ENCODE measurements around the gene BCL2A1. TPM values are rescaled to one million over a fixed set of nuclear protein-coding genes. Genes with fewer than 3 reads are reported as not detected.
A peak's percentile ranks its signal among the peaks of the same experiment; 100 is the strongest.
"Not testable (repeated sequence)": the region's sequence is repeated elsewhere in the genome, so short reads cannot be mapped to it uniquely, and the experiment has no call there.

BCL2A1 gene
- total RNA-seq, 1 donor from 2014 or later, result 1.7 TPM

GRCh38 chr15:80015156-80015555 lies 44.2 kb upstream of the BCL2A1 start:
- H3K4me1 ChIP-seq, result no peaks in the 10 kb centered on the region
- H3K36me3 ChIP-seq, result no peaks in the 10 kb centered on the region
- H3K9me3 ChIP-seq, result no peaks in the 10 kb centered on the region
- no peak overlapping the region for H3K4me3 ChIP-seq
- intact Hi-C loops (cut with DNase I), result no loop called here
- H3K27ac ChIP-seq, result no peak overlapping the region
- peak in 1 of 2 donors; percentile 55 for DNase-seq (ENCODE audit: extremely low spot score in 2 of 2)
- TF ChIP-seq POLR2A (IDR thresholded peaks at IDR 0.05) (no peak), POLR2AphosphoS5 (IDR thresholded peaks at IDR 0.05; ENCODE audit: insufficient read depth in 1 of 2, low read depth in 1 of 2) (no peak)
- TF ChIP-seq, protein P1, sequence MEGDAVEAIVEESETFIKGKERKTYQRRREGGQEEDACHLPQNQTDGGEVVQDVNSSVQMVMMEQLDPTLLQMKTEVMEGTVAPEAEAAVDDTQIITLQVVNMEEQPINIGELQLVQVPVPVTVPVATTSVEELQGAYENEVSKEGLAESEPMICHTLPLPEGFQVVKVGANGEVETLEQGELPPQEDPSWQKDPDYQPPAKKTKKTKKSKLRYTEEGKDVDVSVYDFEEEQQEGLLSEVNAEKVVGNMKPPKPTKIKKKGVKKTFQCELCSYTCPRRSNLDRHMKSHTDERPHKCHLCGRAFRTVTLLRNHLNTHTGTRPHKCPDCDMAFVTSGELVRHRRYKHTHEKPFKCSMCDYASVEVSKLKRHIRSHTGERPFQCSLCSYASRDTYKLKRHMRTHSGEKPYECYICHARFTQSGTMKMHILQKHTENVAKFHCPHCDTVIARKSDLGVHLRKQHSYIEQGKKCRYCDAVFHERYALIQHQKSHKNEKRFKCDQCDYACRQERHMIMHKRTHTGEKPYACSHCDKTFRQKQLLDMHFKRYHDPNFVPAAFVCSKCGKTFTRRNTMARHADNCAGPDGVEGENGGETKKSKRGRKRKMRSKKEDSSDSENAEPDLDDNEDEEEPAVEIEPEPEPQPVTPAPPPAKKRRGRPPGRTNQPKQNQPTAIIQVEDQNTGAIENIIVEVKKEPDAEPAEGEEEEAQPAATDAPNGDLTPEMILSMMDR (IDR thresholded peaks at IDR 0.05), result no peak
- no peaks in the 10 kb centered on the region for H3K27me3 ChIP-seq

- H3K27me3 ChIP-seq; intact Hi-C loops (cut with DNase I); H3K4me1 ChIP-seq; H3K9me3 ChIP-seq; H3K4me3 ChIP-seq; H3K27ac ChIP-seq; H3K36me3 ChIP-seq: not testable (repeated sequence)
- peak in 1 of 2 donors; percentile 1 for DNase-seq (ENCODE audit: extremely low spot score in 2 of 2)
Observed at GRCh38 chr15:80014186-80014585, 43.2 kb upstream of the BCL2A1 start.

DNA sequence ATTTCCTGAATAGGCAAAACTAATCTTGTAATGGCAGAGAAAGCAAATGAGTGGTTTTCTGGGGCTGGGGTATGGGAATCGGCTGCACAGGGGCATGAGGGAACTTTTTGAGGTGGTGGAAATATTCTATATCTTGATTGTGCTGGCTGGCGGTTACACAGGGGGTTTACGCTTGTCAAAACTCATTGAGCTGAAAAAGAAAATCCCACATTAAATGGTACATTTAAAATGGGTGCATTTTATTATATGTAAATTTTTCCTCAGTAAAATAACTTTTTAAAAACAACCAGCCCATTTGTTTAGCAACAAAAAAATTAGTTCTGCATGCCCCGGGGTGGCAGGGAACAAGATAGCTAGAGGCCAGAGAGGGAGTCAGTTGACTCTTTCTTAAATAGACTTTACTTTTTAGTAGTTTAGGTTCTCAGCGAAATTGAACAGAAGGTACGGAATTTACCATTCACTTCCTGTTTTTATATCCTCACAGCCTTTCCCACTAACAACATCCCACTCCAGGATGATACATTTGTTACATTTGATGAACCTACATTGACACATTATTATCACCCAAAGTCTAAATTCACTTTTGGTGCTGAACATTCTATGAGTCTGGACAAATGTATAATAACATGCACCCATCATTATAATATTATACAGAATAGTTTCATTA lies 41.2 kb upstream of the BCL2A1 start:
- TF ChIP-seq POLR2AphosphoS5 (IDR thresholded peaks at IDR 0.05; ENCODE audit: insufficient read depth in 1 of 2, low read depth in 1 of 2), result no peak
- TF ChIP-seq, protein P1 (IDR thresholded peaks at IDR 0.05), result no peak
- no peak for TF ChIP-seq POLR2A (IDR thresholded peaks at IDR 0.05)
- no peaks in the 10 kb centered on the region for H3K36me3 ChIP-seq
- intact Hi-C loops (cut with DNase I), result no loop called here
- H3K27me3 ChIP-seq, result no peaks in the 10 kb centered on the region
- H3K9me3 ChIP-seq, result no peaks in the 10 kb centered on the region
- no peak overlapping the region for H3K4me3 ChIP-seq
- H3K27ac ChIP-seq, result no peak overlapping the region
- DNase-seq (ENCODE audit: extremely low spot score in 2 of 2), result no peak
- H3K4me1 ChIP-seq, result no peaks in the 10 kb centered on the region

DNA sequence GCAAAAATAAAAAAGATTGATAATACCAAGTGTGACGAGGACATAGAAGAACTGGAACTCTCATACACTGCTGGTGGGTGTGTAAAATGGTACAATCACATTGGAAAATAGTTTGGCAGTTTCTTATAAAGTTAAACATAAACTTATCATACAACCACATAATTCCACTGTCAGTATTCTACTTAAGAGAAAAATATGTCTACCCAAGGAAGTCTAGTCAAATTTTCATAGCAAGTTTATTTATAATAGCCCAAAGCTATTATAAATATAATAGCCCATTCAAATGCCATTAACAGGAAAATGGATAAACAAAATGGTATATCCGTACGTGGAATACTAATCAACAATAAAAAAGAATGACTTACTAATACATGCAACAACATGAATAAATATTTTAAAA lies 40.6 kb upstream of the BCL2A1 start:
- Histone ChIP-seq H3K9me3 (no peaks in the 10 kb centered on the region), H3K4me3 (no peak overlapping the region), H3K4me1 (no peaks in the 10 kb centered on the region), H3K36me3 (no peaks in the 10 kb centered on the region), H3K27ac (no peak overlapping the region), H3K27me3 (no peaks in the 10 kb centered on the region)
- TF ChIP-seq, protein P1 (IDR thresholded peaks at IDR 0.05), result no peak
- TF ChIP-seq POLR2AphosphoS5 (IDR thresholded peaks at IDR 0.05; ENCODE audit: insufficient read depth in 1 of 2, low read depth in 1 of 2), result no peak
- no peak for TF ChIP-seq POLR2A (IDR thresholded peaks at IDR 0.05)
- intact Hi-C loops (cut with DNase I), result no loop called here
- DNase-seq (ENCODE audit: extremely low spot score in 2 of 2), result no peak

DNA sequence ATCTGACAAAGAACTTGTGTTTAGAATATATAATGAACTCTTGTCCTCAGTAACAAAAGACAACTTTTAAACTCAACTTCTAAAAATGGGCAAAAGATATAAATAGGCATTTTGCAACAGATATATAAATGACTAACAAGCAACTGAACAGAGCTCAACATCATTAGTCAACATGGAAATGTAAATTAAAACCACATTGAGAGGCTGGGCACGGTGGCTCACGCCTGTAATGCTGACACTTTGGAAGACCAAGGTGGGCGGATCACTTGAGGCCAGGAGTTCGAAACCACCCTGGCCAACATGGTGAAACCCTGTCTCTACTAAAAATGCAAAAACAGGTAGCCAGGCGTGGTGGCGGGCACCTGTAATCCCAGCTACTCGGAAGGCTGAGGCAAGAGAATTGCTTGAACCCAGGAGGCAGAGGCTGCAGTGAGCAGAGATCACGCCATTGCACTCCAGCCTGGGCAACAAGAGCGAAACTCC lies 40.1 kb upstream of the BCL2A1 start:
- H3K36me3 ChIP-seq; H3K9me3 ChIP-seq; intact Hi-C loops (cut with DNase I); H3K27me3 ChIP-seq; H3K4me1 ChIP-seq; H3K27ac ChIP-seq; H3K4me3 ChIP-seq; DNase-seq (ENCODE audit: extremely low spot score in 2 of 2): not testable (repeated sequence)

- TF ChIP-seq POLR2AphosphoS5 (IDR thresholded peaks at IDR 0.05; ENCODE audit: insufficient read depth in 1 of 2, low read depth in 1 of 2) (no peak), POLR2A (IDR thresholded peaks at IDR 0.05) (no peak)
- TF ChIP-seq, protein P1 (IDR thresholded peaks at IDR 0.05), result no peak
- peak in 1 of 2 donors; percentile 19 for DNase-seq (ENCODE audit: extremely low spot score in 2 of 2)
- intact Hi-C loops (cut with DNase I), result no loop called here
Observed at GRCh38 chr15:80010131-80010673, 39.2 kb upstream of the BCL2A1 start.

More at GRCh38 chr15:80010131-80010673, 39.2 kb upstream of the BCL2A1 start:
- H3K4me3 ChIP-seq, result no peak overlapping the region
- H3K27me3 ChIP-seq, result no peaks in the 10 kb centered on the region
- H3K27ac ChIP-seq, result no peak overlapping the region
- H3K9me3 ChIP-seq, result no peaks in the 10 kb centered on the region
- H3K36me3 ChIP-seq, result no peaks in the 10 kb centered on the region
- no peaks in the 10 kb centered on the region for H3K4me1 ChIP-seq

All from vagina (tissue), 2 donors.